ENCODE data around the gene OR52W1.

- TF ChIP-seq CTCF (IDR thresholded peaks at IDR 0.05) (no peak), POLR2A (IDR thresholded peaks at IDR 0.05) (no peak), POLR2AphosphoS5 (IDR thresholded peaks at IDR 0.05) (no peak), EP300 (IDR thresholded peaks at IDR 0.05) (no peak)
These were observed 49.2 kb downstream of the OR52W1 start for GRCh38 chr11:6248248-6248647.
